Endodermal cell (in vitro differentiated cells): ENCODE results near the gene ZNF136. TPM values are rescaled to one million over a fixed set of nuclear protein-coding genes. Genes with fewer than 3 reads are reported as not detected.

ENCODE experiments used
- DNase-seq: peaks from one replicate; pipeline ENCODE4 v3.0.0-alpha.2; 2017
- H3K27ac ChIP-seq: 2 replicates; pipeline ENCODE4 v1.5.1; 2013; ENCODE audit warnings: mild to moderate bottlenecking, low read depth, low read length, moderate library complexity
- H3K27me3 ChIP-seq: 2 replicates; pipeline ENCODE4 v1.6.1; 2013; ENCODE audit warnings: mild to moderate bottlenecking, low read length, moderate library complexity; ENCODE audit not compliant: insufficient read depth, control insufficient read depth, poor library complexity, severe bottlenecking
- H3K36me3 ChIP-seq: 2 replicates; pipeline ENCODE4 v1.7.0; 2013; ENCODE audit warnings: mild to moderate bottlenecking, low read length, moderate library complexity; ENCODE audit not compliant: control insufficient read depth, insufficient read depth
- H3K4me1 ChIP-seq: one replicate; pipeline ENCODE4 v1.7.0; 2013; ENCODE audit warnings: low read length; ENCODE audit not compliant: control insufficient read depth, insufficient read depth
- H3K4me3 ChIP-seq: 2 replicates; pipeline ENCODE4 v1.5.1; 2013; ENCODE audit warnings: mild to moderate bottlenecking, low read length, moderate library complexity
- H3K9ac ChIP-seq: 2 replicates; pipeline ENCODE4 v1.6.1; 2013; ENCODE audit warnings: mild to moderate bottlenecking, low read length, moderate library complexity; ENCODE audit not compliant: poor library complexity, severe bottlenecking; ENCODE audit errors: extremely low read depth
- H3K9me3 ChIP-seq: 2 replicates; pipeline ENCODE4 v1.6.1; 2013; ENCODE audit warnings: mild to moderate bottlenecking, low read length, moderate library complexity; ENCODE audit not compliant: control insufficient read depth
- H3K27ac Mint-ChIP-seq: 2 replicates; pipeline ENCODE4 v1.8.0; 2020; ENCODE audit warnings: mixed read lengths
- H3K27me3 Mint-ChIP-seq: 2 replicates; pipeline ENCODE4 v1.8.0; 2021; ENCODE audit warnings: mild to moderate bottlenecking, mixed read lengths; ENCODE audit not compliant: insufficient read depth
- H3K36me3 Mint-ChIP-seq: 2 replicates; pipeline ENCODE4 v1.8.0; 2020; ENCODE audit warnings: low read depth, mixed read lengths
- H3K4me1 Mint-ChIP-seq: 2 replicates; pipeline ENCODE4 v1.8.0; 2020; ENCODE audit warnings: mixed read lengths
- H3K4me3 Mint-ChIP-seq: 2 replicates; pipeline ENCODE4 v1.8.0; 2020; ENCODE audit warnings: mild to moderate bottlenecking, moderate library complexity, mixed read lengths
- H3K9me3 Mint-ChIP-seq: 2 replicates; pipeline ENCODE4 v1.8.0; 2020; ENCODE audit warnings: mild to moderate bottlenecking, mixed read lengths
- WGBS, 2 experiments: methylation state at CpG; one replicate each; pipeline versions ENCODE4 v1.1.5 to v1.1.7; 2013; ENCODE audit warnings: missing lambda C conversion rate in 2 of 2, mixed read lengths in 1 of 2; ENCODE audit not compliant: insufficient coverage in 1 of 2, insufficient read length in 1 of 2; 5-methylcytosine and 5-hydroxymethylcytosine counted together
- total RNA-seq, 2 donors: library from RNA; stranded (reverse); fragmentation: NEBNext Ultra II Directional in 1 of 2; extraction: Animal tissue kit (Norgen Biotek cat#: 25700) in 1 of 2; gene quantifications; 2 replicates in 1 of 2; 3 replicates in 1 of 2; pipeline ENCODE4 v1.2.1, GENCODE V29; 2021
- TF ChIP-seq, protein P1 (sequence below): fragments of 200-600 bp; sonication (generic); conservative IDR thresholded peaks from 2 replicates; pipeline ENCODE4 v1.5.0; 2021; ENCODE audit warnings: antibody characterized with exemption, mild to moderate bottlenecking

The ZNF136 gene
- total RNA-seq, 2 donors from 2014 or later, result 9.2 to 16.2 TPM

DNA sequence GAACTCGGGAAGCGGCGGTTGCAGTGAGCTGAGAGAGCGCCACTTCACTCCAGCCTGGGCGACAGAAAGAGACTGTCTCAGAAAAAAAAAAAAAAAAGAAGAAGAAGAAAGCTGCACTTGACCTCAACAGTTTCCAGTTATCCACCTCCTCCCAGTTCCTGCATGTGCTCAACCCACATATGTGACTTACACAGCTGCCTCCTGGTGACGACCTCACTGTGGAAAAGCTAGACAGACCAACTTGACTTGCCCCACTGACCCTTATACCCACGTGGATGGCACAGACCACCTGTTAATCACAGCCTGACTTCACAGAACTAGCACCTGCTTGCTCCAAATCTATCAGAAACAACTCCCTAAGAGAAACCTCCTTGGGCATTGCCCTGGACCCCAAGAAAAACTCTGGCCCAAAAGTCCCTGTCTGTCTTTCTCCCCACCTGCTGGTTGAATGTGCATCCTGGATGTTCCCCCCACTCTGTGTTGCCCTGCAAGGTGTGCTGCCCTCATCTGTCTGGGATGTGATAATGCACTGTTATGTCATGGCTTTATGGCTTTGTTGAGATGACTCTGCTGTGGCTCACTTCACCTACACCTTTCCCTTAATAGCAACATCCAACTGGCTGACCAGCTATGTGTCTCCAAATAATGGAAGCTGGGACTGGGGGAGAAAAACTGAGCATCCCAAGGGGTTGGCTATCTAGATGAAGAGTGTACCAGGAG, 25.5 kb upstream of the ZNF136 start:
- no peak overlapping the region for H3K9ac ChIP-seq
- H3K4me1 Mint-ChIP-seq, result peaks cover 8% of the 10 kb centered on the region
- H3K4me3 Mint-ChIP-seq, result no peak overlapping the region
- H3K4me3 ChIP-seq, result peak overlapping the region; percentile 87
- H3K9me3 Mint-ChIP-seq, result peaks cover 73% of the 10 kb centered on the region
- H3K27me3 ChIP-seq, result no peaks in the 10 kb centered on the region
- TF ChIP-seq, protein P1, sequence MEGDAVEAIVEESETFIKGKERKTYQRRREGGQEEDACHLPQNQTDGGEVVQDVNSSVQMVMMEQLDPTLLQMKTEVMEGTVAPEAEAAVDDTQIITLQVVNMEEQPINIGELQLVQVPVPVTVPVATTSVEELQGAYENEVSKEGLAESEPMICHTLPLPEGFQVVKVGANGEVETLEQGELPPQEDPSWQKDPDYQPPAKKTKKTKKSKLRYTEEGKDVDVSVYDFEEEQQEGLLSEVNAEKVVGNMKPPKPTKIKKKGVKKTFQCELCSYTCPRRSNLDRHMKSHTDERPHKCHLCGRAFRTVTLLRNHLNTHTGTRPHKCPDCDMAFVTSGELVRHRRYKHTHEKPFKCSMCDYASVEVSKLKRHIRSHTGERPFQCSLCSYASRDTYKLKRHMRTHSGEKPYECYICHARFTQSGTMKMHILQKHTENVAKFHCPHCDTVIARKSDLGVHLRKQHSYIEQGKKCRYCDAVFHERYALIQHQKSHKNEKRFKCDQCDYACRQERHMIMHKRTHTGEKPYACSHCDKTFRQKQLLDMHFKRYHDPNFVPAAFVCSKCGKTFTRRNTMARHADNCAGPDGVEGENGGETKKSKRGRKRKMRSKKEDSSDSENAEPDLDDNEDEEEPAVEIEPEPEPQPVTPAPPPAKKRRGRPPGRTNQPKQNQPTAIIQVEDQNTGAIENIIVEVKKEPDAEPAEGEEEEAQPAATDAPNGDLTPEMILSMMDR, result peak; percentile 38
- H3K27ac ChIP-seq, result no peak overlapping the region
- peaks cover 62% of the 10 kb centered on the region for H3K9me3 ChIP-seq
- peaks cover 5% of the 10 kb centered on the region for H3K4me1 ChIP-seq
- no peak overlapping the region for H3K27ac Mint-ChIP-seq
- no peaks in the 10 kb centered on the region for H3K27me3 Mint-ChIP-seq
- peaks cover 70% of the 10 kb centered on the region for H3K36me3 ChIP-seq
- DNase-seq, result peak; percentile 41
- peaks cover 73% of the 10 kb centered on the region for H3K36me3 Mint-ChIP-seq
- 80 to 98% methylated on average over 5 to 7 of the region's 7 CpGs for WGBS, 2 experiments

DNA sequence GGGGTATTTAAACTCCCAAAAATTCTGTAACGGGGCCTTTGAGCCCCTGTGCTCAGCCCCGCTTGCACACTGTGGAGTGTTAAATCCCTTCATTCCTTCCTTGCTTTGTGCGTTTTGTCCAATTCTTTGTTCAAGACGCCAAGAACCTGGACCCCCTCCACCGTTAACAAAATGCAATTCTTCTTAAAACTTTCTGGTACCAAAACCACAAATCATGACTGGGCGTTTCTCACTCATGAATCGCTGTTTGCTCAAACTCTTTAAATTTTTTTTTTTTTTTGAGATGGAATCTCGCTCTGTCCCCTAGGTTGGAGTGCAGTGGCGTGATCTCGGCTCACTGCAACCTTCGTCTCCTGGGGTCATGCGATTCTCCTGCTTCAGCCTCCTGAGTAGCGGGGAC, 23.6 kb upstream of the ZNF136 start:
- DNase-seq, result no peak
- peak overlapping the region; percentile 97 for H3K9ac ChIP-seq
- Mint-ChIP-seq H3K36me3 (peaks cover 66% of the 10 kb centered on the region), H3K9me3 (peaks cover 72% of the 10 kb centered on the region), H3K4me1 (peaks cover 8% of the 10 kb centered on the region), H3K27ac (peak overlapping the region; percentile 99), H3K27me3 (no peaks in the 10 kb centered on the region), H3K4me3 (peak overlapping the region; percentile 90)
- peak overlapping the region; percentile 95 for H3K27ac ChIP-seq
- H3K4me3 ChIP-seq, result peak overlapping the region; percentile 87
- peaks cover 5% of the 10 kb centered on the region for H3K4me1 ChIP-seq
- 44 to 67% methylated on average over 13 of the region's 13 CpGs for WGBS, 2 experiments
- TF ChIP-seq, protein P1, result no peak
- peaks cover 65% of the 10 kb centered on the region for H3K36me3 ChIP-seq
- no peaks in the 10 kb centered on the region for H3K27me3 ChIP-seq
- peaks cover 50% of the 10 kb centered on the region for H3K9me3 ChIP-seq

DNA sequence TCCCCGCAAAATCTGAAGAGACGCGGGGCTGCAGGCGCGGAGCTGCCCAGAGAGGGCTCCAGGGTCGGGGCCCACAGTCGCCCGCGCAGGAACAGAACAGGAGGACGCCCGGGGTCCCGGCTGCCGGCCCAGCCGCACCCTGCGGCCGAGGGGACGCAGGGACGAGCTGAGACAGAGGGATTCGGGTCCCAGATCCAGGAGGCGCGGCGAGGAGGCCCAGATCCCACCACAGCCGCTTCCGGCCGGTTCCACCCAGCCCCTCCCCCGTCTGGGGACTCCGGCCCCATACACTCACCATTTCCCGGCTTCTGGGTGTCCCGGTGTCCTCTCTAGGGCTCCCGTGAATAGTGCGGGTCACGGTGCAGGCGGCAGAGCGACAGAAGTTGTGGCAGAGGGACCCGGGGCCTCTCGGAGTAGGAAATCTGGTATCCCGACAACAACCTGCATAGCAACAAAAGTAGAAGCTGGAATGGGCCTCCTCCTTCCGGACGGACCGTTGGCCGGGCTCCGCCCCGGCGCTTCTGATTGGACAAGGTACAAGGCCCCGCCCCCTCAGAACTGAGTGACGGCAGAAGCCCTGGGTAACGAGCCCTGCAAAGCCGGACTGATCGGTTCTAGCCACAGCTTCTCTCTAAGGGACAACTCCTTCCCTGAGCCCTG, 22.9 kb upstream of the ZNF136 start, which contains the start of gene ZNF20:
Gene ZNF20, minus strand, starts transcription at position 466 of the 660 bp plus-strand sequence. Its CDS starts 168 bp downstream, at position 298.
- TF ChIP-seq, protein P1, result no peak
- Histone ChIP-seq H3K27me3 (no peaks in the 10 kb centered on the region), H3K9ac (peak within 1 kb of the TSS; percentile 97), H3K36me3 (peaks cover 65% of the 10 kb centered on the region), H3K27ac (peak within 1 kb of the TSS; percentile 95), H3K9me3 (peaks cover 50% of the 10 kb centered on the region), H3K4me1 (peaks cover 5% of the 10 kb centered on the region), H3K4me3 (peak within 1 kb of the TSS; percentile 87)
- H3K27me3 Mint-ChIP-seq, result no peaks in the 10 kb centered on the region
- peak within 1 kb of the TSS; percentile 90 for H3K4me3 Mint-ChIP-seq
- H3K4me1 Mint-ChIP-seq, result peaks cover 8% of the 10 kb centered on the region
- peak; percentile 99 for DNase-seq
- peaks cover 72% of the 10 kb centered on the region for H3K9me3 Mint-ChIP-seq
- H3K36me3 Mint-ChIP-seq, result peaks cover 65% of the 10 kb centered on the region
- 2 to 22% methylated on average over 44 to 49 of the region's 49 CpGs for WGBS, 2 experiments
- peak within 1 kb of the TSS; percentile 99 for H3K27ac Mint-ChIP-seq
